Endothelial cell of umbilical vein (primary cell): ENCODE measurements around the gene ACOX1. TPM values are rescaled to one million over a fixed set of nuclear protein-coding genes. Genes with fewer than 3 reads are reported as not detected.

Experiments used
- BruUV-seq: library from RNA; stranded (reverse); fragments of 400-500 nt; replicated peaks from 2 replicates; lab custom pipeline; 2021; lab: Mats Ljungman, UMichigan
- CTCF ChIA-PET: fragments of 300-600, 350-600 bp; sonication (Branson Sonifier 250); formaldehyde crosslinking; loops from one replicate; lab custom pipeline; 2021; ENCODE audit warnings: antibody characterized with exemption, inconsistent platforms; lab: Charles Lee
- POLR2A ChIA-PET: fragments of 300-600, 350-600 bp; sonication (Branson Sonifier 250); formaldehyde crosslinking; loops from one replicate; lab custom pipeline; 2021; ENCODE audit warnings: antibody characterized with exemption, inconsistent platforms; lab: Charles Lee
- DNase-seq: peaks from one replicate; pipeline ENCODE4 v3.0.0-alpha.2; 2011; ENCODE audit warnings: low read depth, low spot score
- FAIRE-seq: peaks from 2 replicates; lab custom pipeline; 2011; peaks lifted over from hg19 to GRCh38; lab: Jason Lieb, UNC
- H2AFZ ChIP-seq: 2 replicates; pipeline ENCODE4 v1.6.0; 2012; ENCODE audit warnings: low read depth, low read length, control low read depth, inconsistent platforms
- H3K27ac ChIP-seq: 2 replicates; pipeline ENCODE4 v1.5.1; 2011; ENCODE audit warnings: low read depth, mild to moderate bottlenecking, control low read depth, low read length, moderate library complexity; ENCODE audit not compliant: insufficient read depth
- H3K27me3 ChIP-seq, 2 experiments: 2 replicates each; pipeline versions ENCODE4 v1.6.0 to v1.6.1; 2011; ENCODE audit warnings: low read length in 2 of 2, mixed read lengths in 1 of 2; ENCODE audit not compliant: control insufficient read depth in 2 of 2, insufficient read depth in 2 of 2
- H3K36me3 ChIP-seq, 2 experiments: 2 replicates in 1 of 2; 3 replicates in 1 of 2; pipeline ENCODE4 v1.5.1; 2011; ENCODE audit warnings: low read length in 2 of 2, mild to moderate bottlenecking in 1 of 2, moderate library complexity in 1 of 2; ENCODE audit not compliant: control insufficient read depth in 2 of 2, insufficient read depth in 2 of 2; ENCODE audit errors: extremely low read depth in 1 of 2
- H3K4me1 ChIP-seq: 3 replicates; pipeline ENCODE4 v1.5.1; 2011; ENCODE audit warnings: mild to moderate bottlenecking, low read length; ENCODE audit not compliant: control insufficient read depth, insufficient read depth; ENCODE audit errors: extremely low read depth
- H3K4me2 ChIP-seq: 2 replicates; pipeline ENCODE4 v1.6.1; 2011; ENCODE audit warnings: low read length, control low read depth, mixed read lengths; ENCODE audit not compliant: insufficient read depth
- H3K4me3 ChIP-seq, 3 experiments: fragments of 200-600 bp in 1 of 3; sonication (generic), shearing (Covaris generic) in 1 of 3; replicated peaks in 1 of 3; 2 replicates each; pipeline ENCODE4 v1.5.1; 2011 to 2016; ENCODE audit warnings: control low read depth in 3 of 3, low read length in 3 of 3, mild to moderate bottlenecking in 2 of 3, inconsistent platforms in 1 of 3, low read depth in 1 of 3, moderate library complexity in 1 of 3; ENCODE audit not compliant: insufficient read depth in 1 of 3
- H3K79me2 ChIP-seq: 2 replicates; pipeline ENCODE4 v1.6.0; 2012; ENCODE audit warnings: low read length, inconsistent platforms; ENCODE audit not compliant: control insufficient read depth, insufficient read depth
- H3K9ac ChIP-seq: replicated peaks from 2 replicates; pipeline ENCODE3; 2011; ENCODE audit warnings: low read length, control low read depth; ENCODE audit not compliant: insufficient read depth; ENCODE audit errors: extremely low read depth
- H3K9me1 ChIP-seq: replicated peaks from 3 replicates; pipeline ENCODE4 v1.6.0; 2011; ENCODE audit warnings: mild to moderate bottlenecking, low read length; ENCODE audit not compliant: control insufficient read depth, insufficient read depth; ENCODE audit errors: extremely low read depth
- H3K9me3 ChIP-seq: replicated peaks from 2 replicates; pipeline ENCODE4 v1.5.1; 2012; ENCODE audit warnings: low read length, inconsistent platforms; ENCODE audit not compliant: control insufficient read depth, insufficient read depth
- H4K20me1 ChIP-seq: replicated peaks from 2 replicates; pipeline ENCODE3; 2011; ENCODE audit warnings: mild to moderate bottlenecking, low read length; ENCODE audit not compliant: control insufficient read depth, insufficient read depth; ENCODE audit errors: extremely low read depth
- EZH2 ChIP-seq: IDR thresholded peaks from 2 replicates; pipeline ENCODE4 v1.6.1; 2012; ENCODE audit warnings: borderline replicate concordance, low read depth, mild to moderate bottlenecking, moderate library complexity, low read length, inconsistent platforms; ENCODE audit not compliant: severe bottlenecking
- FOS ChIP-seq: IDR thresholded peaks from 2 replicates; pipeline ENCODE4 v1.6.1; 2011; ENCODE audit warnings: mild to moderate bottlenecking, low read length, moderate library complexity, borderline replicate concordance; ENCODE audit not compliant: insufficient read depth
- GATA2 ChIP-seq: IDR thresholded peaks from 2 replicates; pipeline ENCODE4 v1.7.0; 2011; ENCODE audit warnings: low read depth, mild to moderate bottlenecking, moderate library complexity, mixed read lengths, low read length; ENCODE audit not compliant: insufficient read length, insufficient read depth
- JUN ChIP-seq: IDR thresholded peaks from 2 replicates; pipeline ENCODE4 v1.6.1; 2011; ENCODE audit warnings: borderline replicate concordance, low read depth; ENCODE audit not compliant: insufficient read length, insufficient read depth
- MYC ChIP-seq: IDR thresholded peaks from one replicate; pipeline ENCODE4 v1.6.1; 2011; ENCODE audit warnings: mild to moderate bottlenecking, low read depth, low read length
- POLR2A ChIP-seq: IDR thresholded peaks from 2 replicates; pipeline ENCODE4 v1.6.1; 2012; ENCODE audit warnings: low read depth, mild to moderate bottlenecking, control low read depth, low read length
- POLR2AphosphoS5 ChIP-seq: IDR thresholded peaks from 2 replicates; pipeline ENCODE4 v1.6.1; 2012; ENCODE audit warnings: low read depth, mild to moderate bottlenecking, control low read depth, low read length, moderate library complexity; ENCODE audit not compliant: insufficient read depth
- dilution Hi-C: fragments of 300-500 bp; cut with MboI; formaldehyde crosslinking; loops from one replicate; pipeline ENCODE4 v1.15.0; 2019; ENCODE audit warnings: low sequenced_read_pairs; ENCODE audit not compliant: extremely low pct_ligation_motif_present
- intact Hi-C: fragments of 100-400 bp; cut with micrococcal nuclease; formaldehyde crosslinking; loops from one replicate; pipeline ENCODE4 v1.10.0; 2022
- polyA plus RNA-seq, 4 experiments: library from polyadenylated mRNA; depleted of rRNA in 3 of 4; stranded (reverse) in 3 of 4; unstranded in 1 of 4; fragments of >200 nt; gene quantifications; 2 replicates each; pipeline versions ENCODE4 v1.2.1 to v1.2.3, GENCODE V29; 2011 to 2012; ENCODE audit warnings: missing spikeins in 1 of 4
- total RNA-seq: library from RNA; stranded (reverse); gene quantifications from 2 replicates; pipeline ENCODE4 v1.2.3, GENCODE V29; 2021
- TF ChIP-seq, protein P1 (sequence below): IDR thresholded peaks from 2 replicates; pipeline ENCODE4 v1.6.1; 2011; ENCODE audit not compliant: insufficient read depth, insufficient read length
- TF ChIP-seq, protein P2 (sequence below), 2 donors: IDR thresholded peaks; 1 replicate in 1 of 2; 2 replicates in 1 of 2; pipeline ENCODE4 v1.5.1; 2011; ENCODE audit warnings: low read length in 2 of 2, mild to moderate bottlenecking in 2 of 2, moderate library complexity in 2 of 2, control low read depth in 1 of 2, inconsistent platforms in 1 of 2, low read depth in 1 of 2; ENCODE audit not compliant: insufficient read depth in 1 of 2; ENCODE audit errors: extremely low read depth in 1 of 2

Gene ACOX1
- total and polyA plus RNA-seq, 2 donors (not counting 3 experiments of a cell fraction or from before 2014, with no cell fraction given): 17.9 to 45.1 TPM

DNA sequence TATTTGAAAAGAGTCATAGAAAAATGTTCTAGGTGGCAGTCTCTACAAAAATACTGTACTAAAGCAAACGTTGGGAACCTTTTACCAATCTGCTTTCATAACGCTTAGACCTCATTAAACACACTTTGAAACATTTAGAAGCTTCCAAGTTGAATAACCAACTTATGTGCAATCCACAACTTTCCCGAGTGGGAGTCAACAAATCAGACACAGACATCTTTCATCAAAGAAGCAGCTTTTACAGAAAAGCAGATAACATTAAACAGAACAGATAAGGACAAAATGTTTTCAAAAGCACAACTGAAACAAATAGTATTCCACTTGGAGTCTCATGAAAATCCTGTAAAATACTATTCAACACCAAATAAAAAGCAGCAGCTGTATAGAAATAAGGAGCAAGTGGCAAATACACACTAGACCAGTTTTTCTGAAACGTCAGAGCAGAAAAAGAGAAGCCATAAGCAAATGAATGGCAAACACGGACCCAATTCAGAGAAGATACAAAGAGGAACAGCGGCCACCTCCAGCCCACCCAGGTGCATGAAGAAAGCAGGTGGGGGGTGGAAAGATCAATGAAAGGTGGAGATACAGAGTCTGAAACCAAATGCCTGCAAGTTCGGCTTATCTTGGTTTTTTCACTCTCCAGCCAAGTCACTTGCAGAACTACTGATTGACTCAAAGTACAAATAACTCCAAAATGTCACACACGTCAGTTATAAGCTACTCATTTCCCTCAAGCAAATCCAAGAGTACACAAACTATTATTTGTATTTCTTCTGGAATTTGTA is 19.7 kb downstream of the ACOX1 start:
- intact Hi-C loops (no loop called here), dilution Hi-C loops (no loop called here)
- Histone ChIP-seq H3K9me1 (no peaks in the 10 kb centered on the region), H3K4me1 (no peaks in the 10 kb centered on the region), H4K20me1 (no peaks in the 10 kb centered on the region), H3K27ac (no peak overlapping the region), H3K79me2 (peaks cover 10% of the 10 kb centered on the region), H2AFZ (no peak overlapping the region), H3K4me3 (no peak overlapping the region), H3K27me3 (no peaks in the 10 kb centered on the region), H3K9ac (no peak overlapping the region), H3K9me3 (no peaks in the 10 kb centered on the region), H3K36me3 (peaks cover 5 to 12% of the 10 kb centered on the region in 2 experiments), H3K4me2 (no peak overlapping the region)
- DNase-seq (no peak), FAIRE-seq (no peak)
- ChIA-PET CTCF (interaction anchor here (1.1 kb wide), 1 partner anchor 54 kb away, joined by 3 read pairs; no protein-coding TSS in a partner anchor), POLR2A (interaction anchor here (0.5 kb wide), 1 partner anchor 394 kb away, joined by 3 read pairs; the partner anchor contains the start of gene PRPSAP1)
- no TSS peak for BruUV-seq
- TF ChIP-seq POLR2A (no peak), POLR2AphosphoS5 (no peak), FOS (no peak), GATA2 (no peak), JUN (no peak), MYC (no peak), EZH2 (no peak)
- TF ChIP-seq, protein P1, sequence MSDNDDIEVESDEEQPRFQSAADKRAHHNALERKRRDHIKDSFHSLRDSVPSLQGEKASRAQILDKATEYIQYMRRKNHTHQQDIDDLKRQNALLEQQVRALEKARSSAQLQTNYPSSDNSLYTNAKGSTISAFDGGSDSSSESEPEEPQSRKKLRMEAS: no peak
- TF ChIP-seq, protein P2, sequence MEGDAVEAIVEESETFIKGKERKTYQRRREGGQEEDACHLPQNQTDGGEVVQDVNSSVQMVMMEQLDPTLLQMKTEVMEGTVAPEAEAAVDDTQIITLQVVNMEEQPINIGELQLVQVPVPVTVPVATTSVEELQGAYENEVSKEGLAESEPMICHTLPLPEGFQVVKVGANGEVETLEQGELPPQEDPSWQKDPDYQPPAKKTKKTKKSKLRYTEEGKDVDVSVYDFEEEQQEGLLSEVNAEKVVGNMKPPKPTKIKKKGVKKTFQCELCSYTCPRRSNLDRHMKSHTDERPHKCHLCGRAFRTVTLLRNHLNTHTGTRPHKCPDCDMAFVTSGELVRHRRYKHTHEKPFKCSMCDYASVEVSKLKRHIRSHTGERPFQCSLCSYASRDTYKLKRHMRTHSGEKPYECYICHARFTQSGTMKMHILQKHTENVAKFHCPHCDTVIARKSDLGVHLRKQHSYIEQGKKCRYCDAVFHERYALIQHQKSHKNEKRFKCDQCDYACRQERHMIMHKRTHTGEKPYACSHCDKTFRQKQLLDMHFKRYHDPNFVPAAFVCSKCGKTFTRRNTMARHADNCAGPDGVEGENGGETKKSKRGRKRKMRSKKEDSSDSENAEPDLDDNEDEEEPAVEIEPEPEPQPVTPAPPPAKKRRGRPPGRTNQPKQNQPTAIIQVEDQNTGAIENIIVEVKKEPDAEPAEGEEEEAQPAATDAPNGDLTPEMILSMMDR (IDR thresholded peaks at IDR 0.05; ENCODE audit: extremely low read depth in 1 of 2, insufficient read depth in 1 of 2, low read depth in 1 of 2, low read length in 2 of 2): no peak
